GM23248 (cell line): ENCODE data around the gene NR1H4. TPM values are rescaled to one million over a fixed set of nuclear protein-coding genes. Genes with fewer than 3 reads are reported as not detected.

Experiments used
- DNase-seq: peaks from one replicate; pipeline ENCODE4 v3.0.0-alpha.2; 2015
- H2AFZ ChIP-seq: fragments of 200-600 bp; sonication (generic); 2 replicates; pipeline ENCODE4 v1.6.1; 2016; ENCODE audit warnings: antibody characterized with exemption
- H3F3A ChIP-seq: fragments of 200-600 bp; sonication (generic); 2 replicates; pipeline ENCODE4 v1.6.1; 2016; ENCODE audit warnings: mild to moderate bottlenecking, antibody characterized with exemption, mixed run types; ENCODE audit not compliant: insufficient read depth
- H3K27ac ChIP-seq: fragments of 200-600 bp; sonication (generic); 2 replicates; pipeline ENCODE4 v1.5.1; 2016; ENCODE audit warnings: mild to moderate bottlenecking
- H3K27me3 ChIP-seq: fragments of 200-600 bp; sonication (generic); replicated peaks from 2 replicates; pipeline ENCODE4 v1.6.1; 2016; ENCODE audit warnings: mild to moderate bottlenecking; ENCODE audit not compliant: insufficient read depth
- H3K36me3 ChIP-seq: fragments of 200-600 bp; sonication (generic); 2 replicates; pipeline ENCODE4 v1.6.1; 2016; ENCODE audit warnings: low read depth, mild to moderate bottlenecking
- H3K4me1 ChIP-seq: fragments of 200-600 bp; sonication (generic); 2 replicates; pipeline ENCODE4 v1.6.1; 2016; ENCODE audit warnings: mild to moderate bottlenecking; ENCODE audit not compliant: insufficient read depth
- H3K4me2 ChIP-seq: fragments of 200-600 bp; sonication (generic); one replicate; pipeline ENCODE4 v1.6.1; 2016; ENCODE audit warnings: mild to moderate bottlenecking; ENCODE audit not compliant: unreplicated experiment
- H3K4me3 ChIP-seq: fragments of 200-600 bp; sonication (generic); 2 replicates; pipeline ENCODE4 v1.5.1; 2016; ENCODE audit warnings: mild to moderate bottlenecking
- H3K79me2 ChIP-seq: fragments of 200-600 bp; sonication (generic); 2 replicates; pipeline ENCODE4 v1.6.1; 2016; ENCODE audit warnings: mild to moderate bottlenecking; ENCODE audit not compliant: insufficient read depth
- H3K9ac ChIP-seq: fragments of 200-600 bp; sonication (generic); 2 replicates; pipeline ENCODE4 v1.6.1; 2016; ENCODE audit warnings: mild to moderate bottlenecking
- H3K9me2 ChIP-seq: fragments of 200-600 bp; sonication (generic); 2 replicates; pipeline ENCODE4 v1.6.1; 2016; ENCODE audit warnings: mixed run types, mild to moderate bottlenecking, moderate library complexity; ENCODE audit not compliant: insufficient read depth
- H3K9me3 ChIP-seq: fragments of 200-600 bp; sonication (generic); one replicate; pipeline ENCODE4 v1.6.1; 2017; ENCODE audit warnings: low read depth
- H4K20me1 ChIP-seq: fragments of 200-600 bp; sonication (generic); 2 replicates; pipeline ENCODE4 v1.6.0; 2016; ENCODE audit not compliant: insufficient read depth
- EZH2 ChIP-seq: fragments of 200-600 bp; sonication (generic); IDR thresholded peaks from 2 replicates; pipeline ENCODE4 v1.6.1; 2018; ENCODE audit warnings: antibody characterized with exemption, mild to moderate bottlenecking; ENCODE audit not compliant: insufficient read depth, poor library complexity, severe bottlenecking
- EZH2phosphoT487 ChIP-seq: fragments of 200-600 bp; sonication (generic); IDR thresholded peaks from 2 replicates; pipeline ENCODE4 v1.6.1; 2018; ENCODE audit warnings: antibody characterized with exemption, moderate library complexity, mild to moderate bottlenecking, low read depth; ENCODE audit not compliant: insufficient read depth
- WGBS, 2 experiments: methylation state at CpG; one replicate each; pipeline ENCODE4 v1.1.6; 2015 to 2017; ENCODE audit warnings: low lambda C conversion rate in 2 of 2, low coverage in 1 of 2; ENCODE audit errors: missing lambda C conversion rate in 2 of 2; 5-methylcytosine and 5-hydroxymethylcytosine counted together
- in situ Hi-C: fragments of 300-500 bp; cut with MboI; formaldehyde crosslinking; loops from 2 replicates; pipeline ENCODE4 v1.15.0; 2020
- polyA plus RNA-seq: library from polyadenylated mRNA; unstranded; fragments of >200 nt; fragmentation: Nextera tagmentation; extraction: Ambion mirVana; gene quantifications from 2 replicates; pipeline ENCODE4 v1.2.1, GENCODE V29; 2016
- total RNA-seq: library from RNA; depleted of rRNA; stranded (reverse); fragments of >200 nt; shearing (Covaris generic); gene quantifications from 2 replicates; pipeline ENCODE4 v1.2.3, GENCODE V29; 2014

NR1H4 gene
- total and polyA plus RNA-seq, 2 experiments from 2014 or later: not detected

GRCh38 chr12:100490056-100490455, 16.4 kb downstream of the NR1H4 start:
- Histone ChIP-seq H4K20me1 (no peaks in the 10 kb centered on the region), H3K79me2 (no peaks in the 10 kb centered on the region), H3K9me3 (no peaks in the 10 kb centered on the region), H3F3A (no peaks in the 10 kb centered on the region), H3K4me2 (no peak overlapping the region), H3K9me2 (no peaks in the 10 kb centered on the region), H3K27ac (no peak overlapping the region), H3K4me1 (no peaks in the 10 kb centered on the region), H3K27me3 (peaks cover 6% of the 10 kb centered on the region; the same call in 1 of the 2 replicates), H3K9ac (no peak overlapping the region), H2AFZ (no peak overlapping the region), H3K4me3 (no peak overlapping the region), H3K36me3 (no peaks in the 10 kb centered on the region)
- in situ Hi-C loops: no loop called here
- TF ChIP-seq EZH2phosphoT487 (no peak), EZH2 (no peak)
- WGBS, 2 experiments: 32 to 51% methylated on average over 1 of the region's 1 CpG
- DNase-seq: no peak

- H3K4me3 ChIP-seq: no peak overlapping the region
- no peak overlapping the region for H3K9ac ChIP-seq
- no peaks in the 10 kb centered on the region for H3K79me2 ChIP-seq
- peaks cover 6% of the 10 kb centered on the region; the same call in 1 of the 2 replicates for H3K27me3 ChIP-seq
- H2AFZ ChIP-seq: no peak overlapping the region
- DNase-seq: no peak
- TF ChIP-seq EZH2 (no peak), EZH2phosphoT487 (no peak)
- H3K27ac ChIP-seq: no peak overlapping the region
- no peaks in the 10 kb centered on the region for H3K9me3 ChIP-seq
- no peaks in the 10 kb centered on the region for H3F3A ChIP-seq
- H3K4me2 ChIP-seq: no peak overlapping the region
- in situ Hi-C loops: no loop called here
- no peaks in the 10 kb centered on the region for H3K36me3 ChIP-seq
- H3K4me1 ChIP-seq: no peaks in the 10 kb centered on the region
- WGBS, 2 experiments: 31 to 33% methylated on average over 4 of the region's 4 CpGs
- no peaks in the 10 kb centered on the region for H3K9me2 ChIP-seq
- H4K20me1 ChIP-seq: no peaks in the 10 kb centered on the region
Measured at GRCh38 chr12:100491104-100491503, 17.4 kb downstream of the NR1H4 start.

GRCh38 chr12:100493396-100494012, 19.8 kb downstream of the NR1H4 start:
- WGBS, 2 experiments: 52 to 55% methylated on average over 6 of the region's 6 CpGs

GRCh38 chr12:100494026-100494425, 20.4 kb downstream of the NR1H4 start:
- 16 to 29% methylated on average over 2 of the region's 2 CpGs for WGBS, 2 experiments

More at GRCh38 chr12:100493396-100494012, 19.8 kb downstream of the NR1H4 start:
- Histone ChIP-seq H3K4me2 (no peak overlapping the region), H3K4me1 (no peaks in the 10 kb centered on the region), H3K27ac (no peak overlapping the region), H3F3A (no peaks in the 10 kb centered on the region), H3K9me2 (no peaks in the 10 kb centered on the region), H3K9ac (no peak overlapping the region), H3K9me3 (no peaks in the 10 kb centered on the region), H3K4me3 (no peak overlapping the region), H2AFZ (no peak overlapping the region), H4K20me1 (no peaks in the 10 kb centered on the region), H3K27me3 (peaks cover 6% of the 10 kb centered on the region; the same call in 1 of the 2 replicates), H3K36me3 (no peaks in the 10 kb centered on the region), H3K79me2 (no peaks in the 10 kb centered on the region)
- no peak for DNase-seq
- no peak for TF ChIP-seq EZH2
- in situ Hi-C loops: no loop called here

More at GRCh38 chr12:100494026-100494425, 20.4 kb downstream of the NR1H4 start:
- Histone ChIP-seq H3K27ac (no peak overlapping the region), H3K79me2 (no peaks in the 10 kb centered on the region), H3K4me2 (no peak overlapping the region), H3K4me1 (no peaks in the 10 kb centered on the region), H2AFZ (no peak overlapping the region), H3K9me2 (no peaks in the 10 kb centered on the region), H3K4me3 (no peak overlapping the region), H3K36me3 (no peaks in the 10 kb centered on the region), H4K20me1 (no peaks in the 10 kb centered on the region), H3K9me3 (no peaks in the 10 kb centered on the region), H3K27me3 (peaks cover 6% of the 10 kb centered on the region; the same call in 1 of the 2 replicates), H3F3A (no peaks in the 10 kb centered on the region), H3K9ac (no peak overlapping the region)
- TF ChIP-seq EZH2phosphoT487 (no peak), EZH2 (no peak)
- no peak for DNase-seq
- in situ Hi-C loops: no loop called here
